Adrenal gland (tissue), 12 donors: ENCODE results near the gene INVS. TPM values are rescaled to one million over a fixed set of nuclear protein-coding genes. Genes with fewer than 3 reads are reported as not detected.

Experiments used
- DNase-seq, 7 donors: peaks; one replicate each; pipeline ENCODE4 v3.0.0-alpha.2; 2019 to 2020
- H3K27ac ChIP-seq, 5 donors: fragments of 200-600 bp; sonication (generic) in 4 of 5; 1 replicate in 3 of 5; 2 replicates in 2 of 5; pipeline versions ENCODE4 v1.5.1 to v1.8.0; 2016 to 2020; ENCODE audit warnings: mild to moderate bottlenecking in 1 of 5
- H3K27me3 ChIP-seq: fragments of 200-600 bp; 2 replicates; pipeline ENCODE4 v1.8.0; 2021
- H3K36me3 ChIP-seq, 2 donors: fragments of 200-600 bp; replicated peaks in 1 of 2; 1 replicate in 1 of 2; 2 replicates in 1 of 2; pipeline versions ENCODE4 v1.5.1 to v1.8.0; 2018 to 2022
- H3K4me1 ChIP-seq, 2 donors: fragments of 200-600 bp; replicated peaks in 1 of 2; 1 replicate in 1 of 2; 2 replicates in 1 of 2; pipeline versions ENCODE4 v1.5.1 to v1.8.0; 2018 to 2021
- H3K4me3 ChIP-seq, 4 donors: fragments of 200-600 bp; sonication (generic) in 3 of 4; one replicate each; pipeline ENCODE4 v1.5.1; 2016 to 2018
- H3K9me3 ChIP-seq, 3 donors: fragments of 200-600 bp; sonication (generic) in 1 of 3; replicated peaks in 1 of 3; 1 replicate in 2 of 3; 2 replicates in 1 of 3; pipeline versions ENCODE4 v1.5.1 to v1.8.0; 2016 to 2021
- POLR2A ChIP-seq, 2 donors: fragments of 450-650 bp; IDR thresholded peaks; one replicate each; pipeline ENCODE4 v1.6.1; 2017; ENCODE audit warnings: antibody characterized with exemption in 2 of 2, mild to moderate bottlenecking in 2 of 2, moderate library complexity in 1 of 2
- WGBS, 4 donors: extraction: QIAGEN DNeasy Blood & Tissue Kit in 2 of 4; methylation state at CpG; one replicate each; pipeline versions ENCODE4 v1.1.5 to v1.1.7; 2013 to 2017; 5-methylcytosine and 5-hydroxymethylcytosine counted together
- intact Hi-C, 2 donors: fragments of 100-400 bp; cut with DNase I; formaldehyde crosslinking; loops; one replicate each; pipeline versions ENCODE4 v1.14.1 to v1.15.0; 2022 to 2023
- polyA plus RNA-seq, 3 donors: library from polyadenylated mRNA; stranded (reverse); fragments of 200-250 nt in 2 of 3; fragments of 350-450 nt in 1 of 3; fragmentation: Illumina TruSeq in 1 of 3; extraction: RNeasy Lipid Tissue Mini Kit (QIAGEN cat#74804) in 1 of 3; gene quantifications; one replicate each; pipeline ENCODE4 v1.2.3, GENCODE V29; 2013 to 2014
- total RNA-seq, 9 donors: library from RNA; depleted of rRNA in 4 of 9; stranded (reverse); fragments of >200 nt in 4 of 9; fragments of 120-200 nt in 1 of 9; fragmentation: NEBNext Ultra II Directional in 1 of 9; extraction: Animal tissue kit (Norgen Biotek cat#: 25700) in 1 of 9; gene quantifications; one replicate each; pipeline versions ENCODE4 v1.1.0 to v1.2.4, GENCODE V29; 2013 to 2023
- TF ChIP-seq, protein P1 (sequence below), 6 experiments: fragments of 450-650 bp in 4 of 6; fragments of 200-600 bp in 2 of 6; sonication (generic) in 1 of 6; IDR thresholded peaks; 1 replicate in 5 of 6; 2 replicates in 1 of 6; pipeline versions ENCODE4 v1.5.1 to v1.8.0; 2016 to 2021; ENCODE audit warnings: antibody characterized with exemption in 6 of 6, mild to moderate bottlenecking in 2 of 6, moderate library complexity in 1 of 6
- donor health status: healthy with polysubstance abuse.
- donor health status: Bipolar disorder and iron deficiency.
- donor health status: DM: yes; HTN: yes; CAD: no.
- donor health status: DM: no; HTN: no; CAD: no.
- donor health status: DM: no; HTN: no; CAD: no.
- donor health status: DM: yes; HTN: yes; CAD: no.

Gene INVS
- total and polyA plus RNA-seq, 12 donors, result 6.4 to 47.7 (median 24.4) TPM

DNA sequence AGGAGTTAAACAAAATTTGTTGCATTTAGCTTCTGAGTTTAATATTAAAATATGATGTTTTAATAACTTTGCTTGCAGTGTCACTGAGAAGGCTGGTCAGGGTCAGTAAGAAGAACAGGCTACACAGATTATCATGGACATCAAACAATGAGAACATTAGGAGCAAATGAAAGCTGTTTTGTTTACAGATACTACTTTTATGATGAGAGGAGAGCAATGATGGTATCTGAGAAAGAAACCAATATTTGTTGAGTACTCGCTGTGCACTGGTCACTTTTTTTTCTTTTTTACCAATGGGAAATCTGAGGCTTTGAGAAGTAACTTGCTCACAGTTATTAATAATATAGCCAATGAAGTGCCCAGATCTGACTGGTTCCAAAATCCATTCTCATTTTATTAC lies 109.6 kb downstream of the INVS start:
- DNase-seq, result no peak
- Histone ChIP-seq H3K36me3 (no peaks in the 10 kb centered on the region), H3K9me3 (no peaks in the 10 kb centered on the region), H3K4me3 (no peak overlapping the region), H3K27ac (no peak overlapping the region), H3K27me3 (no peaks in the 10 kb centered on the region), H3K4me1 (no peaks in the 10 kb centered on the region)
- intact Hi-C loops, result no loop called here
- 93 to 100% (median 96%) methylated on average over 1 of the region's 1 CpG for WGBS, 4 donors
- TF ChIP-seq, protein P1, sequence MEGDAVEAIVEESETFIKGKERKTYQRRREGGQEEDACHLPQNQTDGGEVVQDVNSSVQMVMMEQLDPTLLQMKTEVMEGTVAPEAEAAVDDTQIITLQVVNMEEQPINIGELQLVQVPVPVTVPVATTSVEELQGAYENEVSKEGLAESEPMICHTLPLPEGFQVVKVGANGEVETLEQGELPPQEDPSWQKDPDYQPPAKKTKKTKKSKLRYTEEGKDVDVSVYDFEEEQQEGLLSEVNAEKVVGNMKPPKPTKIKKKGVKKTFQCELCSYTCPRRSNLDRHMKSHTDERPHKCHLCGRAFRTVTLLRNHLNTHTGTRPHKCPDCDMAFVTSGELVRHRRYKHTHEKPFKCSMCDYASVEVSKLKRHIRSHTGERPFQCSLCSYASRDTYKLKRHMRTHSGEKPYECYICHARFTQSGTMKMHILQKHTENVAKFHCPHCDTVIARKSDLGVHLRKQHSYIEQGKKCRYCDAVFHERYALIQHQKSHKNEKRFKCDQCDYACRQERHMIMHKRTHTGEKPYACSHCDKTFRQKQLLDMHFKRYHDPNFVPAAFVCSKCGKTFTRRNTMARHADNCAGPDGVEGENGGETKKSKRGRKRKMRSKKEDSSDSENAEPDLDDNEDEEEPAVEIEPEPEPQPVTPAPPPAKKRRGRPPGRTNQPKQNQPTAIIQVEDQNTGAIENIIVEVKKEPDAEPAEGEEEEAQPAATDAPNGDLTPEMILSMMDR (IDR thresholded peaks at IDR 0.05), result no peak
- no peak for TF ChIP-seq POLR2A (IDR thresholded peaks at IDR 0.05)

DNA sequence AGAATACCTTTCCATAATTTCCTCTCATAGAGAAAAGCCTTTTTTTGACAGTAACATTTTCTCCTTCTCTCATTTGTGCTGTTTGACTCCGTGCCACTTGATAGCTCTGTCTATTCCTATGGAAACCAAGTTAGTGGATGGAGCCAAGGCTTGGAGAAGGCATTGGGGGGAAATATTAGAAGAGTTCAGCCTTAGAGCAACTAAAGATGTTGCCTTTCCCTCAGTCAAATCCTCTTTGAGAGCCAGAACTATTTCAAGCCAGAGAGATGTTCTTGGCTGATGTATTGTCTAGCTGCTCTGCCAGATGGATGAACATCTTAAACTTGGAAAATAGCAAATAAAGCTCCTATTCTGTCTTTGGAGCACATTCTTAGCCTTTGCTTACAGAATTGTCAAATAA lies 112.4 kb downstream of the INVS start:
- H3K4me1 ChIP-seq, result no peaks in the 10 kb centered on the region
- H3K9me3 ChIP-seq, result no peaks in the 10 kb centered on the region
- DNase-seq, result no peak
- no peaks in the 10 kb centered on the region for H3K36me3 ChIP-seq
- TF ChIP-seq, protein P1 (IDR thresholded peaks at IDR 0.05), result no peak
- no peak for TF ChIP-seq POLR2A (IDR thresholded peaks at IDR 0.05)
- intact Hi-C loops, result loop anchor here in 1 of 2 donors (10.0 kb wide), 1 partner anchor 177 kb away; no protein-coding TSS in a partner anchor
- no peaks in the 10 kb centered on the region for H3K27me3 ChIP-seq
- 80 to 86% (median 85%) methylated on average over 1 of the region's 1 CpG for WGBS, 4 donors
- no peak overlapping the region for H3K27ac ChIP-seq
- no peak overlapping the region for H3K4me3 ChIP-seq

DNA sequence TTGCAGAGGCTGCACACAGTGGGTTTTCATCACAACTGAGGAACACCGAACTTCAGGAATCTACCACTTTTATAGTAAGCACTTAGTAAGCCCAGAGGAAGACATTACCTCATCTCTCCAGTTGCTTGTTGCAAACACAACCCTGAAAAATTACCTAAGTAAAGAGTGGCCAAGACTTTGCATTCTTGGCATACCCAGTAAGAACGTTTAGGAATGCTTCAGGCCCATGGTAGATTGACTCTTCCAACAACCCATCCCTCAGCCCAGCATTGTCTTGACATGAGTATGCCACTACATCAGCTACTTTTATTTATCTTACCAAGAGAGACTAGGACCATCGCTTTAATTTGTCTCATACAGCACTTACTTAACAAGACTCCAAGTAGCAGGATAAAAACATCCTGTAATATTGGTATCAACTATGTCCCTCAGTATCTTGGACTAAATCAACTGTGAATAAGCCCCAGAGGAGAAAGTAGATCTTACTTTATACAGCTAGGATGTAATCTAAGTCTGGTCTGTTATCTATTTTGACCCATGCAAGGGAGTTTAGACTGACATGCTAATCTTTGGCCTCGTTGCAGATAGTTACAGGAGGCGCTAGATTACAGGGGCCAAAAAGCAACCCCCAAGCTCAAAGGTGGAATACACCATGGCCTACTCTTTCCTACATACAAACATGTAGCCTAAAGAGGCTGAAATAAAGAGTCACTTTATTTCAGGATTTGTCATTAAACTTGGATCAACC lies 114.9 kb downstream of the INVS start:
- Histone ChIP-seq H3K27me3 (no peaks in the 10 kb centered on the region), H3K36me3 (no peaks in the 10 kb centered on the region), H3K9me3 (no peaks in the 10 kb centered on the region), H3K4me1 (no peaks in the 10 kb centered on the region), H3K27ac (no peak overlapping the region), H3K4me3 (no peak overlapping the region)
- no peak for TF ChIP-seq POLR2A (IDR thresholded peaks at IDR 0.05)
- TF ChIP-seq, protein P1 (IDR thresholded peaks at IDR 0.05), result no peak
- WGBS, 4 donors, result 82 to 91% (median 86%) methylated on average over 5 of the region's 5 CpGs
- intact Hi-C loops, result loop anchor here in 1 of 2 donors (10.0 kb wide), 1 partner anchor 179 kb away; no protein-coding TSS in a partner anchor
- DNase-seq, result no peak

DNA sequence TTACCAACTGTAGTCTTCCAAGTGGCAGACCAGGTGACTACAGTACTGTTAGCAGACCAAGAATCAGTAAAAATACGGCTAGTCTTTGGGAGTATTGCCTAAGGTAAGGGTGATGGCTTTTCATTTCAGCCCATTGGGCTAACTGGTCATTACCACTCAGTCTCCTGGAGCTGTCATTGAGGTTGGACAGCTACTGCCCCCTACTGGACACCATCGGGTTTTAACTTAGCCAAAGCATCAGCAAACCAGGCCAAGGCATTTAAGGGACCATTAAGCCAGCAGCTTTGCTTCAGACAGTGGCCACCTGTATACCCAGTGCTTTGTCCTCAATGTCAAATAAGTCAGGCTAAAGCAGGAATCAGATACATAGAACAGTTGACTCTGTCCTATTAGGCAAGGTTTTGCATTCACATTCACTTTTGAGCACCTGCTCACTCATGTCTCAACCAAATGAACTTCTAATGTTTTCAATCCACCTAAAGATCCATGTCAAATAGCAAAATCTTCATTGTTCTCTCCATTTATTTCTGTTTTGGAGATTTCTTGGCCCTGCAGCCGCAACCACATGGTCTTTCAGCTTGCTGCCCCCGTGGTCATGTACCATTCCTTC lies 117.2 kb downstream of the INVS start:
- Histone ChIP-seq H3K27me3 (no peaks in the 10 kb centered on the region), H3K36me3 (no peaks in the 10 kb centered on the region), H3K4me1 (no peaks in the 10 kb centered on the region), H3K4me3 (no peak overlapping the region), H3K27ac (no peak overlapping the region), H3K9me3 (no peaks in the 10 kb centered on the region)
- 68 to 100% (median 74%) methylated on average over 3 to 4 of the region's 4 CpGs for WGBS, 4 donors
- intact Hi-C loops, result loop anchor here in 1 of 2 donors (10.0 kb wide), 1 partner anchor 181 kb away; no protein-coding TSS in a partner anchor
- TF ChIP-seq POLR2A (IDR thresholded peaks at IDR 0.05), result no peak
- TF ChIP-seq, protein P1 (IDR thresholded peaks at IDR 0.05), result peak; percentile 52 to 69 (median 60)
- DNase-seq, result peak; percentile 50 to 83 (median 58)
